ENCODE results near the gene TMEM63C. TPM values are rescaled to one million over a fixed set of nuclear protein-coding genes. Genes with fewer than 3 reads are reported as not detected.

Gene TMEM63C
- total RNA-seq, 1 donor from 2014 or later: 0.91 TPM

DNA sequence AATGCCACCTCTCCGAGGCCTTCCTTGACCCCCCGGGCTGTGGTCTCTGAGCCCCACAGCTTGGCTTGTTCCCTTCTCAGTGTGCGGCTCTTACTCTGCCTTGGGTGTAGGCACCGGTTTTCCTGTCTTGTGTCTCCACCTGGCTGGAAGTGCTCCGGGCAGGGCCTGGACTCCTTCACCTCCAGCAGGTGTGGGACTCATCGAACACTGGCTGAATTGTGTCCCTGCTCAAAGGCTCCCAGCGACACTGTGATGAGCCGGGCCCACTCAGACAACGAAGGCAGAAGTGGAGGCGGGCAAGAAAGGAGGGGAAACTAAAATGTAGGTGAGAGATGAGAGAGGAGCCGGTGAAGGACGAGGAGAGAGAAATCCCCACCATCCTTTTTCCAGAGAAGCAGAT, 18.0 kb downstream of the TMEM63C start:
- Mint-ChIP-seq H3K27me3 (ENCODE audit: low read depth) (peaks cover 8% of the 10 kb centered on the region), H3K27ac (ENCODE audit: unreplicated experiment) (no peak overlapping the region), H3K9me3 (no peaks in the 10 kb centered on the region), H3K4me1 (no peaks in the 10 kb centered on the region), H3K4me3 (no peak overlapping the region), H3K36me3 (ENCODE audit: low read depth) (no peaks in the 10 kb centered on the region)
- TF ChIP-seq, protein P1, sequence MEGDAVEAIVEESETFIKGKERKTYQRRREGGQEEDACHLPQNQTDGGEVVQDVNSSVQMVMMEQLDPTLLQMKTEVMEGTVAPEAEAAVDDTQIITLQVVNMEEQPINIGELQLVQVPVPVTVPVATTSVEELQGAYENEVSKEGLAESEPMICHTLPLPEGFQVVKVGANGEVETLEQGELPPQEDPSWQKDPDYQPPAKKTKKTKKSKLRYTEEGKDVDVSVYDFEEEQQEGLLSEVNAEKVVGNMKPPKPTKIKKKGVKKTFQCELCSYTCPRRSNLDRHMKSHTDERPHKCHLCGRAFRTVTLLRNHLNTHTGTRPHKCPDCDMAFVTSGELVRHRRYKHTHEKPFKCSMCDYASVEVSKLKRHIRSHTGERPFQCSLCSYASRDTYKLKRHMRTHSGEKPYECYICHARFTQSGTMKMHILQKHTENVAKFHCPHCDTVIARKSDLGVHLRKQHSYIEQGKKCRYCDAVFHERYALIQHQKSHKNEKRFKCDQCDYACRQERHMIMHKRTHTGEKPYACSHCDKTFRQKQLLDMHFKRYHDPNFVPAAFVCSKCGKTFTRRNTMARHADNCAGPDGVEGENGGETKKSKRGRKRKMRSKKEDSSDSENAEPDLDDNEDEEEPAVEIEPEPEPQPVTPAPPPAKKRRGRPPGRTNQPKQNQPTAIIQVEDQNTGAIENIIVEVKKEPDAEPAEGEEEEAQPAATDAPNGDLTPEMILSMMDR (conservative IDR thresholded peaks at IDR 0.05): no peak
- DNase-seq (ENCODE audit: low read depth, low spot score): no peak

DNA sequence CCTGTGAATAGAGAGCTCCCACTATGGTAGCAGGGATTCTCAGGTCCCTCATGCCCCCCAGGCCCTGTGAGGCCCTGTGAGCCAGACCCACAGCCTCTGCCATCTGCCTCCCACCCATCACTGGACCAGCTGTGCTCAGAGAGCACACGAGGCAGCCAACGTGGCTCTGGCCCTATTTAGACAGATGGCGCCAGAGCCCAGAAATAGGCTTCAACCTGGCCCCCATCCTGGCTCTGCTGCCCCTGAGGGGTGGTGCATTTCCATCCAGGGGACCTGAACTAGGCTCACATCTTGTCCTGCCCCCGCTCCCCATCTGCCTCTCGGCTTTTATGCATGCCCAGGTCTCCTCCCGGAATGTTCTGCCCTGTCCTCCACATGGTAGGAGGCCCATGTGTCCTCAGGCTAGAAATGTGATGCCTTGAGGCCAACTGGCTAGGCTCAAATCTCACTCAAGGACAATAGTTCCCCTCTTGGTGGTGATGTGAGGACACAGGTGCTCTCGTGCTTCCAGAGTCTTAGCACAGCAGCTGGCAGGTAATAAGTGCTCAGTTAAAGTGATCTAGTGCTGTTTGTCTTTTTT, 18.9 kb downstream of the TMEM63C start:
- H3K27me3 Mint-ChIP-seq (ENCODE audit: low read depth): peaks cover 12% of the 10 kb centered on the region
- H3K9me3 Mint-ChIP-seq: no peaks in the 10 kb centered on the region
- no peak overlapping the region for H3K27ac Mint-ChIP-seq (ENCODE audit: unreplicated experiment)
- H3K36me3 Mint-ChIP-seq (ENCODE audit: low read depth): no peaks in the 10 kb centered on the region
- no peaks in the 10 kb centered on the region for H3K4me1 Mint-ChIP-seq
- TF ChIP-seq, protein P1 (conservative IDR thresholded peaks at IDR 0.05): no peak
- H3K4me3 Mint-ChIP-seq: no peak overlapping the region
- no peak for DNase-seq (ENCODE audit: low read depth, low spot score)

DNA sequence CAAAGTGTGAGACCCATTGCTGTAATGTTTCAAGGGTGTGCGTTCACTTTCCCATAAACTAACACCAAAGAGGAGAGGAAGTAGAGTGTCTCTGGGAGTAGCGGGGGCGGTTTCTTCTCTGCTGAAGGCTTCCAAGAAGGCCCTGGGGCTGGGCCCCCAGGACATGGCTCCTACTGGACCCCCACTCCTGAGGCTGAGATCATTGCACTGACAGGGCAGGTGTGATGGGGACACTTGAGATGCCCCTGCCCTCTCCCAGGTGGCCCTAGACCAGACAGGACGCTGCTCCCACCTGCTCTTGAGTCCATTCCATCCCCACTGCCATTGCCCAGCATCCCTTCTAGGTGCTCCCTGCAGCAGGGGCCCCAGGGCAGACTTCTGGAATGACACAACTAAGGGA, 20.1 kb downstream of the TMEM63C start:
- H3K9me3 Mint-ChIP-seq: no peaks in the 10 kb centered on the region
- no peaks in the 10 kb centered on the region for H3K4me1 Mint-ChIP-seq
- no peak overlapping the region for H3K4me3 Mint-ChIP-seq
- H3K27ac Mint-ChIP-seq (ENCODE audit: unreplicated experiment): no peak overlapping the region
- H3K27me3 Mint-ChIP-seq (ENCODE audit: low read depth): peaks cover 12% of the 10 kb centered on the region
- no peaks in the 10 kb centered on the region for H3K36me3 Mint-ChIP-seq (ENCODE audit: low read depth)
- DNase-seq (ENCODE audit: low read depth, low spot score): no peak
- TF ChIP-seq, protein P1 (conservative IDR thresholded peaks at IDR 0.05): no peak

DNA sequence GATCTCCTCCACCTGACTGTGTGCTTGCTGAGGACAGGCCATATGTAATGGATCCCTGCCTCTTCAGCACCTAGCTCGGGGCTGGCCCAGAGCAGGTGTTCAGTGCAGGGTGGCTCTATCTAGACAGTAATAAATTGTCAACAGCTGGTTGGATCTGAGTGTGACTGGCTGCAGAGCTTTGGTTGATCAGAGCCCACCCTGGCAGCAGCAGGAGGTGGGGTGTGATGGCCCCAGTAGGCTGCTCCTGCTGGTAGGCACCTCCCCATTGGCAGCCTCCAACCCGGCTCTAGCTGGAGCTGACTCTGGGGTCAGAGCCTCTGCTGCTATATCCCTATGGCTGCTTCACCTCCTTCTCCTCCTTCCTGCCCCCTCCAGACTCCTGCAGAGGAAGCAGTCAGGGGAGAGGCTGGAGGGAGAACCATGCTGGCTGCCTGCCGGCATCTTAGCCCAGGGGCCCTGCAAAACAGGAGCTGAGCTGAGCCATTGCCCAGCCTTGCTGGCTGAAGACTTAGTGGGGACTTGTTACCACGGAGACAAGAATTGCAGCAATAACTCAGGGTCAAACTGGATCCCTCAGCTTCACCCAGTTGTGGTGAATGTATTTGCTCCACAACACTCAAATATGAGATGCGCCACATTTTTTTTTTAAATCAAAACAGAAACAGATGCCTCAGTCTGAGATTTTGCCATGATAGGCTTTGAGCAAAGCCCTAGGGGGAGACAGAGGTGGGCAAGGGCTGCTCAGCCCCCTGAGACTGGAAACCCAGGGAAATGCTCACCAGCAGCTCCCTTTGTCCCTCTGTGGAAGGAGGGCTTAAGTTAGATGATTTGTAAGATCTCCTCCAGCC, 22.2 kb downstream of the TMEM63C start:
- H3K27ac Mint-ChIP-seq (ENCODE audit: unreplicated experiment): no peak overlapping the region
- TF ChIP-seq, protein P1 (conservative IDR thresholded peaks at IDR 0.05): no peak
- no peak for DNase-seq (ENCODE audit: low read depth, low spot score)
- H3K36me3 Mint-ChIP-seq (ENCODE audit: low read depth): no peaks in the 10 kb centered on the region
- H3K4me3 Mint-ChIP-seq: no peak overlapping the region
- H3K4me1 Mint-ChIP-seq: peaks cover 5% of the 10 kb centered on the region
- peaks cover 13% of the 10 kb centered on the region for H3K27me3 Mint-ChIP-seq (ENCODE audit: low read depth)
- no peaks in the 10 kb centered on the region for H3K9me3 Mint-ChIP-seq

DNA sequence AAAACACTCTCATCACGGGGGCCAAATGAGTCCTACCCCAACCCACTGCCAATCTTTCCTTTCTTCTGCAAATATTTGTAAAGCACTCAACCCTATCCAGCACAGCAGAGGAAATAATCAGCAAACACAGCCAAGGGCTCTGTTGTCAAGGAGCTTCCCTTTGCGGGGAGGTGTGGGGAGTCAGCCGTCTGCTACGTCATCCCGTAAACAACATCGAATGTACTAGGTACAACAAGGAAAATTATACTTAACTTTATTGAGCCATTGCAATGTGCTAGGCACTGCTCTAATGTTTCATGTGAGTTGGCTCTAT, 22.8 kb downstream of the TMEM63C start:
- Mint-ChIP-seq H3K4me1 (peaks cover 5% of the 10 kb centered on the region), H3K27me3 (ENCODE audit: low read depth) (peaks cover 15% of the 10 kb centered on the region), H3K27ac (ENCODE audit: unreplicated experiment) (no peak overlapping the region), H3K36me3 (ENCODE audit: low read depth) (no peaks in the 10 kb centered on the region), H3K4me3 (no peak overlapping the region), H3K9me3 (no peaks in the 10 kb centered on the region)
- DNase-seq (ENCODE audit: low read depth, low spot score): no peak
- TF ChIP-seq, protein P1 (conservative IDR thresholded peaks at IDR 0.05): no peak
